ENCODE data around the gene TMEM14B.

GRCh38 chr6:10719964-10720264, 27.7 kb upstream of the TMEM14B start:
- TF ChIP-seq CTCF (conservative IDR thresholded peaks at IDR 0.05) (no peak), EZH2 (IDR thresholded peaks at IDR 0.05; ENCODE audit: low read depth) (no peak)

Measured in PC-9 (cell line).